IPS DF 6.9 (cell line): ENCODE results near the gene DHX8.
"Not testable (repeated sequence)": the region's sequence is repeated elsewhere in the genome, so short reads cannot be mapped to it uniquely, and the experiment has no call there.

Source experiments
- DNase-seq: peaks from one replicate; pipeline ENCODE4 v3.0.0-alpha.2; 2013; ENCODE audit warnings: low read depth, low spot score
- H3K27ac ChIP-seq: one replicate; pipeline ENCODE4 v1.5.1; 2013; ENCODE audit warnings: low read length, control low read depth
- H3K27me3 ChIP-seq: 2 replicates; pipeline ENCODE4 v1.6.1; 2013; ENCODE audit warnings: mild to moderate bottlenecking, low read length; ENCODE audit not compliant: control insufficient read depth, insufficient read depth
- H3K36me3 ChIP-seq: 2 replicates; pipeline ENCODE4 v1.6.1; 2013; ENCODE audit warnings: low read length; ENCODE audit not compliant: control insufficient read depth, insufficient read depth
- H3K4me1 ChIP-seq: 2 replicates; pipeline ENCODE4 v1.6.1; 2013; ENCODE audit warnings: low read length; ENCODE audit not compliant: control insufficient read depth, insufficient read depth
- H3K4me3 ChIP-seq: 2 replicates; pipeline ENCODE4 v1.5.1; 2013; ENCODE audit warnings: mild to moderate bottlenecking, low read length
- H3K9me3 ChIP-seq: 2 replicates; pipeline ENCODE4 v1.6.1; 2013; ENCODE audit warnings: low read length, inconsistent platforms; ENCODE audit not compliant: control insufficient read depth, insufficient read depth
- WGBS: extraction: QIAGEN DNeasy Blood & Tissue Kit; methylation state at CpG from one replicate; pipeline ENCODE4 v1.1.7; 2013; ENCODE audit warnings: mixed read lengths, missing lambda C conversion rate; ENCODE audit not compliant: insufficient read length, insufficient coverage; 5-methylcytosine and 5-hydroxymethylcytosine counted together

DHX8 gene

GRCh38 chr17:43448720-43449469, 34.9 kb upstream of the DHX8 start:
- H3K4me1 ChIP-seq, result no peaks in the 10 kb centered on the region
- no peak for DNase-seq
- no peaks in the 10 kb centered on the region for H3K27me3 ChIP-seq
- no peak overlapping the region for H3K27ac ChIP-seq
- H3K4me3 ChIP-seq, result no peak overlapping the region
- no CpG with 5 or more reads among the region's 7 CpGs for WGBS
- no peaks in the 10 kb centered on the region; the same call in 1 of the 2 replicates for H3K9me3 ChIP-seq
- H3K36me3 ChIP-seq, result no peaks in the 10 kb centered on the region

- Histone ChIP-seq H3K9me3 (no peaks in the 10 kb centered on the region; the same call in 1 of the 2 replicates), H3K4me1 (no peaks in the 10 kb centered on the region), H3K36me3 (no peaks in the 10 kb centered on the region), H3K4me3 (no peak overlapping the region), H3K27ac (no peak overlapping the region), H3K27me3 (no peaks in the 10 kb centered on the region)
- whole genome bisulfite sequencing, result no CpG with 5 or more reads among the region's 8 CpGs
- DNase-seq, result no peak
Observed at GRCh38 chr17:43449470-43450248, 34.1 kb upstream of the DHX8 start.

- not testable (repeated sequence) for H3K27ac ChIP-seq, H3K4me1 ChIP-seq, H3K36me3 ChIP-seq, H3K4me3 ChIP-seq, H3K27me3 ChIP-seq, H3K9me3 ChIP-seq, DNase-seq
- WGBS, result no CpG with 5 or more reads among the region's 20 CpGs
Observed at GRCh38 chr17:43450791-43451190, 33.0 kb upstream of the DHX8 start.

GRCh38 chr17:43451741-43452140, 32.0 kb upstream of the DHX8 start:
- H3K9me3 ChIP-seq, H3K4me1 ChIP-seq, DNase-seq, H3K27me3 ChIP-seq, H3K36me3 ChIP-seq, H3K4me3 ChIP-seq, H3K27ac ChIP-seq: not testable (repeated sequence)
- WGBS, result no CpG with 5 or more reads among the region's 32 CpGs

- no peaks in the 10 kb centered on the region for H3K4me1 ChIP-seq
- no peaks in the 10 kb centered on the region for H3K27me3 ChIP-seq
- no CpG with 5 or more reads among the region's 11 CpGs for WGBS
- no peaks in the 10 kb centered on the region; the same call in 1 of the 2 replicates for H3K9me3 ChIP-seq
- H3K4me3 ChIP-seq, result no peak overlapping the region
- H3K36me3 ChIP-seq, result no peaks in the 10 kb centered on the region
- H3K27ac ChIP-seq, result no peak overlapping the region
- DNase-seq, result no peak
Observed at GRCh38 chr17:43453331-43453812, 30.4 kb upstream of the DHX8 start.

- Histone ChIP-seq H3K4me3 (no peak overlapping the region), H3K27me3 (no peaks in the 10 kb centered on the region), H3K36me3 (no peaks in the 10 kb centered on the region), H3K27ac (no peak overlapping the region), H3K9me3 (no peaks in the 10 kb centered on the region; the same call in 1 of the 2 replicates), H3K4me1 (no peaks in the 10 kb centered on the region)
- no CpG with 5 or more reads among the region's 1 CpG for WGBS
- no peak for DNase-seq
Observed at GRCh38 chr17:43454868-43455267, 28.9 kb upstream of the DHX8 start.

GRCh38 chr17:43456029-43456428, 27.7 kb upstream of the DHX8 start:
- Histone ChIP-seq H3K36me3 (no peaks in the 10 kb centered on the region), H3K27me3 (no peaks in the 10 kb centered on the region), H3K9me3 (no peaks in the 10 kb centered on the region), H3K4me3 (no peak overlapping the region), H3K27ac (no peak overlapping the region), H3K4me1 (no peaks in the 10 kb centered on the region)
- WGBS, result no CpG with 5 or more reads among the region's 6 CpGs
- DNase-seq, result no peak

- Histone ChIP-seq H3K36me3 (no peaks in the 10 kb centered on the region), H3K27ac (no peak overlapping the region), H3K4me1 (no peaks in the 10 kb centered on the region), H3K27me3 (no peaks in the 10 kb centered on the region), H3K9me3 (no peaks in the 10 kb centered on the region), H3K4me3 (no peak overlapping the region)
- WGBS, result no CpG with 5 or more reads among the region's 7 CpGs
- no peak for DNase-seq
Observed at GRCh38 chr17:43456661-43457361, 27.0 kb upstream of the DHX8 start.

GRCh38 chr17:43457362-43457692, 26.4 kb upstream of the DHX8 start:
- Histone ChIP-seq H3K27ac (no peak overlapping the region), H3K27me3 (no peaks in the 10 kb centered on the region), H3K4me1 (no peaks in the 10 kb centered on the region), H3K4me3 (no peak overlapping the region), H3K9me3 (no peaks in the 10 kb centered on the region), H3K36me3 (no peaks in the 10 kb centered on the region)
- WGBS, result no CpG with 5 or more reads among the region's 1 CpG
- DNase-seq, result no peak

- not testable (repeated sequence) for H3K36me3 ChIP-seq, H3K27me3 ChIP-seq, H3K4me1 ChIP-seq, H3K27ac ChIP-seq, DNase-seq, H3K9me3 ChIP-seq, H3K4me3 ChIP-seq
- no CpG with 5 or more reads among the region's 5 CpGs for WGBS
Observed at GRCh38 chr17:43459878-43460277, 23.9 kb upstream of the DHX8 start.
